ENCODE data around the gene HSPA4.

GRCh38 chr5:133059621-133060020, 7.8 kb downstream of the HSPA4 start:
- TF ChIP-seq CTCF (conservative IDR thresholded peaks at IDR 0.05; ENCODE audit: low read depth, low read length) (no peak), EZH2 (IDR thresholded peaks at IDR 0.05; ENCODE audit: low read length, unreplicated experiment) (no peak)
